ENCODE measurements around the gene EBNA1BP2.

DNA sequence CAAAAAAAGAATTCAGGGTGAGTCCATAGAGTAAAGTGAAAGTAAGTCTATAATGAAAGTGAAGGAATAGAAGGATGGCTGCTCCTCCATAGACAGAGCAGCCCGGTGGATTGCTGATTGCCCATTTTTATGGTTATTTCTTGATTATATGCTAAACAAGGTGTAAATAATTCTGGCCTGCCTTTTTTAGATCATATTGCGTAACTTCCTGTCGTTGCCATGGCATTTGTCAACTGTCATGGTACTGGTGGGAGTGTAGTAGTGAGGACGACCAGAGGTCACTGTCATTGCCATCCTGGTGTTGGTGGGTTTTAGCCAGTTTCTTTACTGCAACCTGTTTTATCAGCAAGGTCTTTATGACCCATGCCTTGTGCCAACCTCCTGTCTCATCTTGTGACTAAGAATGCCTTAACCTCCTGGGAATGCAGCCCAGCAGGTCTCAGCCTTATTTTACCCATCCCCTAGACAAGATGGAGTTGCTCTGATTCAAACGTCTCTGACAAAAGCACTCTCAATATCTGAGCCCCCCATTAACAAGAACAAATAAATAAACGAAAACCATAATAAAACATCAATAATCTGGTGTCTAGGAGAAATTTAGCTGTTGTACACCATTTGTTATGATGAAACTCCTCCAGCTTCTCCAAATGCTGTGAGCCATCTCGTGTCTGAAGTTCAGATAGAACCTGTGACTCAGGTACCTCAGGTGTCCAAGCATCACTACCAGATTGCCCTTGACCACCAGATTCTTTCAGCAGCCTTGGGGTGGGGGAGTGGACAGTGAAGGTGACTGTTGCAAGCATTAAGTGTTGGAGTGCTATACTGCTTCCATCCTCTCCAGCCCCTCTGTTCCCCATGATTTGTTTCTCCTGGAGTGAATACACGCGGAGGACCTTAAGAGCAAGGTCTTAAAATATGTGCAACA lies 36.0 kb downstream of the EBNA1BP2 start:
- TF ChIP-seq, protein P1, sequence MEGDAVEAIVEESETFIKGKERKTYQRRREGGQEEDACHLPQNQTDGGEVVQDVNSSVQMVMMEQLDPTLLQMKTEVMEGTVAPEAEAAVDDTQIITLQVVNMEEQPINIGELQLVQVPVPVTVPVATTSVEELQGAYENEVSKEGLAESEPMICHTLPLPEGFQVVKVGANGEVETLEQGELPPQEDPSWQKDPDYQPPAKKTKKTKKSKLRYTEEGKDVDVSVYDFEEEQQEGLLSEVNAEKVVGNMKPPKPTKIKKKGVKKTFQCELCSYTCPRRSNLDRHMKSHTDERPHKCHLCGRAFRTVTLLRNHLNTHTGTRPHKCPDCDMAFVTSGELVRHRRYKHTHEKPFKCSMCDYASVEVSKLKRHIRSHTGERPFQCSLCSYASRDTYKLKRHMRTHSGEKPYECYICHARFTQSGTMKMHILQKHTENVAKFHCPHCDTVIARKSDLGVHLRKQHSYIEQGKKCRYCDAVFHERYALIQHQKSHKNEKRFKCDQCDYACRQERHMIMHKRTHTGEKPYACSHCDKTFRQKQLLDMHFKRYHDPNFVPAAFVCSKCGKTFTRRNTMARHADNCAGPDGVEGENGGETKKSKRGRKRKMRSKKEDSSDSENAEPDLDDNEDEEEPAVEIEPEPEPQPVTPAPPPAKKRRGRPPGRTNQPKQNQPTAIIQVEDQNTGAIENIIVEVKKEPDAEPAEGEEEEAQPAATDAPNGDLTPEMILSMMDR (IDR thresholded peaks at IDR 0.05; ENCODE audit: low read depth, low read length), result no peak
- no peak for TF ChIP-seq MYC (IDR thresholded peaks at IDR 0.05; ENCODE audit: low read depth, low read length)
- no peak for TF ChIP-seq POLR2A (IDR thresholded peaks at IDR 0.05; ENCODE audit: extremely low read depth, insufficient read length)
- TF ChIP-seq, protein P2, sequence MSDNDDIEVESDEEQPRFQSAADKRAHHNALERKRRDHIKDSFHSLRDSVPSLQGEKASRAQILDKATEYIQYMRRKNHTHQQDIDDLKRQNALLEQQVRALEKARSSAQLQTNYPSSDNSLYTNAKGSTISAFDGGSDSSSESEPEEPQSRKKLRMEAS (IDR thresholded peaks at IDR 0.05; ENCODE audit: low read depth, low read length), result no peak
